KBM-7 (cell line): ENCODE data around the gene TMBIM1.

Experiments
- DNase-seq: peaks from one replicate; pipeline ENCODE4 v3.0.0-alpha.2; 2015
- in situ Hi-C: fragments of 300-500 bp; cut with MboI; formaldehyde crosslinking; loops from 2 replicates; pipeline ENCODE4 v1.14.3; 2020; ENCODE audit warnings: low sequenced_read_pairs, low pct_unique_long_range_greater_than_20kb, mixed read lengths

Gene TMBIM1

GRCh38 chr2:218235017-218235416 lies 57.3 kb downstream of the TMBIM1 start:
- in situ Hi-C loops = no loop called here

GRCh38 chr2:218234521-218234920 lies 57.8 kb downstream of the TMBIM1 start:
- no peak for DNase-seq
- in situ Hi-C loops = no loop called here

More at GRCh38 chr2:218235017-218235416, 57.3 kb downstream of the TMBIM1 start:
- DNase-seq = no peak

- in situ Hi-C loops = no loop called here
- no peak for DNase-seq
Measured at GRCh38 chr2:218233543-218233942, 58.8 kb downstream of the TMBIM1 start.

- DNase-seq = peak; percentile 44
- in situ Hi-C loops = no loop called here
Measured at GRCh38 chr2:218230882-218231281, 61.4 kb downstream of the TMBIM1 start.

GRCh38 chr2:218229851-218230250 lies 62.5 kb downstream of the TMBIM1 start:
- in situ Hi-C loops = no loop called here
- DNase-seq = no peak

- peak; percentile 77 for DNase-seq
Measured at GRCh38 chr2:218229239-218229638, 63.1 kb downstream of the TMBIM1 start.

GRCh38 chr2:218228366-218229090 lies 63.8 kb downstream of the TMBIM1 start:
- in situ Hi-C loops = no loop called here
- no peak for DNase-seq

More at GRCh38 chr2:218229239-218229638, 63.1 kb downstream of the TMBIM1 start:
- in situ Hi-C loops = no loop called here

- in situ Hi-C loops = no loop called here
- no peak for DNase-seq
Measured at GRCh38 chr2:218226903-218227302, 65.4 kb downstream of the TMBIM1 start.
